ENCODE data around the gene NHSL1.

The NHSL1 gene

GRCh38 chr6:138498629-138499302 lies 528 bp downstream of the NHSL1 start:
- DNase-seq (ENCODE audit: insufficient read length, low spot score) (no peak), FAIRE-seq (no peak)

GRCh38 chr6:138497286-138497685 lies 2.0 kb downstream of the NHSL1 start:
- DNase-seq (ENCODE audit: insufficient read length, low spot score) (no peak), FAIRE-seq (no peak)

- FAIRE-seq (no peak), DNase-seq (ENCODE audit: insufficient read length, low spot score) (no peak)
Measured at GRCh38 chr6:138494312-138494711, 5.0 kb downstream of the NHSL1 start.

GRCh38 chr6:138493413-138493812 lies 5.9 kb downstream of the NHSL1 start:
- DNase-seq (ENCODE audit: insufficient read length, low spot score) (no peak), FAIRE-seq (no peak)

GRCh38 chr6:138492871-138493270 lies 6.4 kb downstream of the NHSL1 start:
- no peak for DNase-seq (ENCODE audit: insufficient read length, low spot score)
- no peak for FAIRE-seq

- DNase-seq (ENCODE audit: insufficient read length, low spot score) (no peak), FAIRE-seq (no peak)
Measured at GRCh38 chr6:138492113-138492512, 7.2 kb downstream of the NHSL1 start.

GRCh38 chr6:138491017-138491416 lies 8.3 kb downstream of the NHSL1 start:
- FAIRE-seq (no peak), DNase-seq (ENCODE audit: insufficient read length, low spot score) (no peak)

- FAIRE-seq: no peak
- DNase-seq (ENCODE audit: insufficient read length, low spot score): no peak
Measured at GRCh38 chr6:138489846-138490245, 9.4 kb downstream of the NHSL1 start.

GRCh38 chr6:138487102-138487604 lies 12.1 kb downstream of the NHSL1 start:
- FAIRE-seq (no peak), DNase-seq (ENCODE audit: insufficient read length, low spot score) (no peak)

GRCh38 chr6:138486249-138487101 lies 12.8 kb downstream of the NHSL1 start:
- FAIRE-seq (no peak), DNase-seq (ENCODE audit: insufficient read length, low spot score) (no peak)

- FAIRE-seq: no peak
Measured at GRCh38 chr6:138485586-138486248, 13.6 kb downstream of the NHSL1 start.

GRCh38 chr6:138485005-138485545 lies 14.2 kb downstream of the NHSL1 start:
- no peak for FAIRE-seq

More at GRCh38 chr6:138485586-138486248, 13.6 kb downstream of the NHSL1 start:
- DNase-seq (ENCODE audit: insufficient read length, low spot score): no peak

GRCh38 chr6:138484018-138484731 lies 15.1 kb downstream of the NHSL1 start:
- FAIRE-seq (no peak), DNase-seq (ENCODE audit: insufficient read length, low spot score) (no peak)

More at GRCh38 chr6:138485005-138485545, 14.2 kb downstream of the NHSL1 start:
- no peak for DNase-seq (ENCODE audit: insufficient read length, low spot score)

- no peak for FAIRE-seq
- DNase-seq (ENCODE audit: insufficient read length, low spot score): no peak
Measured at GRCh38 chr6:138482816-138483215, 16.5 kb downstream of the NHSL1 start.

- FAIRE-seq (no peak), DNase-seq (ENCODE audit: insufficient read length, low spot score) (no peak)
Measured at GRCh38 chr6:138480279-138480949, 18.9 kb downstream of the NHSL1 start.

- DNase-seq (ENCODE audit: insufficient read length, low spot score): no peak
- no peak for FAIRE-seq
Measured at GRCh38 chr6:138477913-138478539, 21.3 kb downstream of the NHSL1 start.

GRCh38 chr6:138476116-138476515 lies 23.2 kb downstream of the NHSL1 start:
- no peak for DNase-seq (ENCODE audit: insufficient read length, low spot score)

GRCh38 chr6:138473144-138473543 lies 26.1 kb downstream of the NHSL1 start:
- DNase-seq (ENCODE audit: insufficient read length, low spot score) (no peak), FAIRE-seq (no peak)

More at GRCh38 chr6:138476116-138476515, 23.2 kb downstream of the NHSL1 start:
- FAIRE-seq: no peak

GRCh38 chr6:138468320-138469015 lies 30.8 kb downstream of the NHSL1 start:
- FAIRE-seq (no peak), DNase-seq (ENCODE audit: insufficient read length, low spot score) (no peak)
